Endothelial cell (in vitro differentiated cells): ENCODE data around the gene C9orf85. TPM values are rescaled to one million over a fixed set of nuclear protein-coding genes. Genes with fewer than 3 reads are reported as not detected.

Experiments
- DNase-seq: peaks from one replicate; pipeline ENCODE4 v3.0.0; 2021; ENCODE audit warnings: low spot score
- H3K27ac Mint-ChIP-seq: one replicate; pipeline ENCODE4 v1.8.0; 2021; ENCODE audit warnings: mixed read lengths, inconsistent platforms; ENCODE audit not compliant: unreplicated experiment
- H3K27me3 Mint-ChIP-seq: one replicate; pipeline ENCODE4 v1.8.0; 2021; ENCODE audit warnings: mild to moderate bottlenecking, moderate library complexity, mixed read lengths, inconsistent platforms; ENCODE audit not compliant: unreplicated experiment
- H3K36me3 Mint-ChIP-seq: one replicate; pipeline ENCODE4 v1.8.0; 2021; ENCODE audit warnings: mild to moderate bottlenecking, low read depth, mixed read lengths, inconsistent platforms; ENCODE audit not compliant: unreplicated experiment
- H3K4me1 Mint-ChIP-seq: one replicate; pipeline ENCODE4 v1.8.0; 2021; ENCODE audit warnings: mild to moderate bottlenecking, mixed read lengths, inconsistent platforms; ENCODE audit not compliant: unreplicated experiment
- H3K4me3 Mint-ChIP-seq: one replicate; pipeline ENCODE4 v1.8.0; 2021; ENCODE audit warnings: mild to moderate bottlenecking, mixed read lengths, inconsistent platforms; ENCODE audit not compliant: unreplicated experiment
- H3K9me3 Mint-ChIP-seq: one replicate; pipeline ENCODE4 v1.8.0; 2021; ENCODE audit warnings: mixed read lengths, inconsistent platforms; ENCODE audit not compliant: unreplicated experiment
- CTCF ChIP-seq: fragments of 200-600 bp; sonication (generic); IDR thresholded peaks from one replicate; pipeline ENCODE4 v1.5.0; 2021; ENCODE audit warnings: antibody characterized with exemption; ENCODE audit not compliant: unreplicated experiment
- total RNA-seq: library from RNA; stranded (reverse); fragmentation: NEBNext Ultra II Directional; extraction: Animal tissue kit (Norgen Biotek cat#: 25700); gene quantifications from one replicate; pipeline ENCODE4 v1.2.1, GENCODE V29; 2021; ENCODE audit not compliant: unreplicated experiment

Gene C9orf85
- total RNA-seq, 1 donor from 2014 or later = 12.2 TPM

- no peak overlapping the region for H3K27ac Mint-ChIP-seq
- no peak for DNase-seq
- H3K27me3 Mint-ChIP-seq = no peaks in the 10 kb centered on the region
- H3K36me3 Mint-ChIP-seq = no peaks in the 10 kb centered on the region
- no peaks in the 10 kb centered on the region for H3K9me3 Mint-ChIP-seq
- no peak overlapping the region for H3K4me3 Mint-ChIP-seq
- TF ChIP-seq CTCF = no peak
- H3K4me1 Mint-ChIP-seq = no peaks in the 10 kb centered on the region
These were observed 17.4 kb downstream of the C9orf85 start for GRCh38 chr9:71928806-71929205.

- H3K27me3 Mint-ChIP-seq = no peaks in the 10 kb centered on the region
- H3K9me3 Mint-ChIP-seq = no peaks in the 10 kb centered on the region
- H3K36me3 Mint-ChIP-seq = no peaks in the 10 kb centered on the region
- DNase-seq = no peak
- TF ChIP-seq CTCF = no peak
- H3K4me3 Mint-ChIP-seq = no peak overlapping the region
- no peaks in the 10 kb centered on the region for H3K4me1 Mint-ChIP-seq
- H3K27ac Mint-ChIP-seq = no peak overlapping the region
These were observed 17.8 kb downstream of the C9orf85 start for GRCh38 chr9:71929223-71929622.

- H3K36me3 Mint-ChIP-seq = no peaks in the 10 kb centered on the region
- no peak for TF ChIP-seq CTCF
- H3K4me1 Mint-ChIP-seq = no peaks in the 10 kb centered on the region
- no peaks in the 10 kb centered on the region for H3K9me3 Mint-ChIP-seq
- no peaks in the 10 kb centered on the region for H3K27me3 Mint-ChIP-seq
- no peak overlapping the region for H3K27ac Mint-ChIP-seq
- H3K4me3 Mint-ChIP-seq = no peak overlapping the region
- no peak for DNase-seq
These were observed 18.5 kb downstream of the C9orf85 start for GRCh38 chr9:71929791-71930440.

GRCh38 chr9:71931166-71931565 lies 19.7 kb downstream of the C9orf85 start:
- TF ChIP-seq CTCF = no peak
- no peaks in the 10 kb centered on the region for H3K27me3 Mint-ChIP-seq
- H3K9me3 Mint-ChIP-seq = no peaks in the 10 kb centered on the region
- no peak overlapping the region for H3K4me3 Mint-ChIP-seq
- no peaks in the 10 kb centered on the region for H3K36me3 Mint-ChIP-seq
- no peak overlapping the region for H3K27ac Mint-ChIP-seq
- no peak for DNase-seq
- H3K4me1 Mint-ChIP-seq = no peaks in the 10 kb centered on the region

- Mint-ChIP-seq H3K9me3 (no peaks in the 10 kb centered on the region), H3K4me1 (no peaks in the 10 kb centered on the region), H3K36me3 (no peaks in the 10 kb centered on the region), H3K27me3 (no peaks in the 10 kb centered on the region), H3K27ac (no peak overlapping the region), H3K4me3 (no peak overlapping the region)
- no peak for TF ChIP-seq CTCF
- DNase-seq = no peak
These were observed 24.6 kb downstream of the C9orf85 start for GRCh38 chr9:71936066-71936465.
